Activated CD8-positive, alpha-beta memory T cell treated with anti-CD3 and anti-CD28 coated beads, Interleukin-2, amount 10 ng/mL, durations not matched to agents 7 days and 5 days (primary cell): ENCODE measurements around the gene RIT2. TPM values are rescaled to one million over a fixed set of nuclear protein-coding genes. Genes with fewer than 3 reads are reported as not detected.

Experiments
- ATAC-seq: fragments of 150-1000 bp; cut with Tn5 transposase; one replicate; pipeline ENCODE4 v1.10.0; 2021; ENCODE audit warnings: moderate library complexity
- CTCF ChIA-PET: fragments of 350-600 bp; sonication (Branson Sonifier 250); formaldehyde crosslinking; loops from one replicate; lab custom pipeline; 2021; ENCODE audit warnings: antibody characterized with exemption; lab: Charles Lee
- DNase-seq: peaks from one replicate; pipeline ENCODE4 v3.0.0-alpha.2; 2020
- H3K27ac Mint-ChIP-seq: one replicate; pipeline ENCODE4 v1.8.0; 2021; ENCODE audit warnings: mild to moderate bottlenecking, mixed read lengths
- H3K27me3 Mint-ChIP-seq: one replicate; pipeline ENCODE4 v1.8.0; 2021; ENCODE audit warnings: mixed read lengths
- H3K36me3 Mint-ChIP-seq: one replicate; pipeline ENCODE4 v1.8.0; 2021; ENCODE audit warnings: mild to moderate bottlenecking, mixed read lengths
- H3K4me1 Mint-ChIP-seq: one replicate; pipeline ENCODE4 v1.8.0; 2021; ENCODE audit warnings: mixed read lengths
- H3K4me3 Mint-ChIP-seq: one replicate; pipeline ENCODE4 v1.8.0; 2021; ENCODE audit warnings: mild to moderate bottlenecking, moderate library complexity, mixed read lengths
- H3K9me3 Mint-ChIP-seq: one replicate; pipeline ENCODE4 v1.8.0; 2022; ENCODE audit warnings: low read depth, mixed read lengths
- total RNA-seq, 2 experiments: library from RNA; stranded (reverse); gene quantifications; one replicate each; pipeline ENCODE4 v1.2.3, GENCODE V29; 2021

RIT2 gene
- total RNA-seq, 2 experiments from 2014 or later = not detected

DNA sequence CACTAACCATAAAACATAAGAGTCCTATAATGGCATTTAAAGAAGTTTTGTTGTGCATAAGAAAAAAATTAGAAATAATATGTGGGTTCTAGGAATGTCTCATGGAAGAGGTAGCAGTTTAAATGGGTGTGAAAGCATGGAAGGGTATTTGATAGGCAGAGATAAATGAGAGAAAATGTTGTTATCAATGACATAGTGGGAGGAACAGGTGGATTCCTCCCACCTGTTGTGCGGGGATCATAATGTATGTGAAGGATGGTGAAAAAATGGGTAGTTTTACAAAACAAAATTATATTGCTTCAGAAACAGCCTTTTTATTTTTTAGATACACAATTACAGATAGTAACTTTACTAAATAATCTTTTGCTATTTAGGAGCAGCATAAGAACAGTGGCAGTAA is 41.7 kb downstream of the RIT2 start:
- Mint-ChIP-seq H3K27ac (no peak overlapping the region), H3K36me3 (no peaks in the 10 kb centered on the region)
- no peak for DNase-seq

DNA sequence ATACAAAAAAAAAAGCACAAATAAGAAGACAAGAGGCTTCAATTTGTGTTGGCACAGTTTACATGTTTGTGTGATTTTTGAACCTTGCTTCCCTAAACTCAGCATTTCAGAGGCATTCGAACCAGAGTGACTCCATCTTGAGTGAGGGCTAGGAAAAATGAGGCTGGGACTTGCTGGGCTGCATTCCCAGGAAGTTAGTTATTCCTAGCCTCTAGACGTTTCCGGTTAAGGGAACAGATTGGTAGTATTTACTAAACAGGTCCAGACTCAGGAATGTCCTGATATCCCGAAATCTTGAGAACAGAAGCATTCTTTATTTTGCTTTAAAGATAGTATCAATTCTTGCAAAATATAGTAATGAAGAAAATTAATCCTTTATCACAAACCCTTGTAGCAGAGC is 46.7 kb downstream of the RIT2 start:
- ATAC-seq = no peak
- CTCF ChIA-PET = interaction anchor here (0.6 kb wide), 1 partner anchor 8 kb away, joined by 3 read pairs; no protein-coding TSS in a partner anchor
- Mint-ChIP-seq H3K9me3 (peaks cover 4% of the 10 kb centered on the region), H3K4me1 (no peaks in the 10 kb centered on the region), H3K36me3 (no peaks in the 10 kb centered on the region), H3K27ac (no peak overlapping the region), H3K27me3 (no peaks in the 10 kb centered on the region), H3K4me3 (no peak overlapping the region)
- no peak for DNase-seq

More for the DNA sequence above, 41.7 kb downstream of the RIT2 start:
- no peaks in the 10 kb centered on the region for H3K4me1 Mint-ChIP-seq
- peaks cover 2% of the 10 kb centered on the region for H3K9me3 Mint-ChIP-seq
- CTCF ChIA-PET = no interaction called here
- no peaks in the 10 kb centered on the region for H3K27me3 Mint-ChIP-seq
- ATAC-seq = no peak
- H3K4me3 Mint-ChIP-seq = no peak overlapping the region

DNA sequence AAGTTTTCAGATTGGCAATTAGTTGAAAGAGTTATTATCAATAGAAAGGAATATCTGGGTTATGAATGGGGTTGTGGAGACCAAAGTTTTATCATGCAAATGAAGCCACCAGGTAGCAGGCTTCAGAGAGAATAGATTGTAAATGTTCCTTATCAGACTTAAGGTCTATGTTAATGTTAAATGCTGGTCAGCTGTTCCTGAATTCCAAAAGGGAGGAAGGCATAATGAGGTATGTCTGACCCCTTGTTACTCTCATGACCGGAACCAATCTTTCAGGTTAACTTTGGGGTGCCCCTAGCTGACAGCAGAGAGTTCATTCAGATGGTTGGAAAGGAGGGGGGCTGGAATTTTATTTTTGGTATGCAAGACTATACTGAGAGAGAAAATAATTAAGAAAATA is 47.9 kb downstream of the RIT2 start:
- Mint-ChIP-seq H3K36me3 (no peaks in the 10 kb centered on the region), H3K27ac (no peak overlapping the region), H3K4me3 (no peak overlapping the region), H3K9me3 (peaks cover 3% of the 10 kb centered on the region), H3K4me1 (no peaks in the 10 kb centered on the region), H3K27me3 (no peaks in the 10 kb centered on the region)
- DNase-seq (no peak), ATAC-seq (no peak)
- CTCF ChIA-PET = no interaction called here

DNA sequence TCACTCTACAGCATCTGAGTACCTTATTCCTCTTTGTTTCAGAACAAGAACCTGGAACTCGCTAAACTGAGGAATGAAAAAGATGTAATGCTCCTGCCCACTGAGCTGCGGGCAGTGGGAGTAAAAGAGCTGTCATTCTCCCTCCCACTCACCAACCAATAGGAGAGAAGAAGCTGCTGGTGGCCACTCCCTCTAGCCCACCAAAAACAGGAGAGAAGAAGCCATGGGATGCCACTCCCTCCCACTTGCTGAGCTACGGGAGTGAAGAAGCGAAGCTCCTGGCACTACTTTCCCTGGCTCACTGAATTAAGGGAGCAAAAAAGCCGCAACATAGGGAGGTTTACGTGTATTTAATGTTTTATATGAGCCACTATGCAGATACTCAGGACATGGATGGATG is 53.7 kb downstream of the RIT2 start:
- Mint-ChIP-seq H3K9me3 (peaks cover under 1% of the 10 kb centered on the region), H3K27ac (no peak overlapping the region), H3K4me3 (no peak overlapping the region), H3K36me3 (no peaks in the 10 kb centered on the region), H3K27me3 (no peaks in the 10 kb centered on the region), H3K4me1 (no peaks in the 10 kb centered on the region)
- ATAC-seq (no peak), DNase-seq (no peak)
- CTCF ChIA-PET = no interaction called here

DNA sequence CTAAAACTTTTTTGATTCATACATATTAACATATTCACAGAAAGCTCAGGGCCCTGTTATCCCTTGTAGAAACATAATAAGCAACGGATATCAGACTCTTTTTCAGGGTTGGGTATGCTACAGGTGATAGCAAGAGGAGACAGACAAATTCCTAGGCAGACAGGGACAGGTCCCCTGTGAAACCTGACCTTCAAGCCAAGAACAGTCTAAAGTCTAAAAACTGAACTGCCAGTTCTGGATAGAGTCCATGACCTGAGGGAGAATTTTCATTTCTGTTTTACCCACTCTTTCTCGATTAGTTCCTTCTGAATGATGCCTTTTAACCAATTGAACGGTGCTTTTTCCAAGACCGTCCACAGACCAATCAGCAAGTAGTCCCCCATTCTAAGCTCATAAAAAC is 54.2 kb downstream of the RIT2 start:
- Mint-ChIP-seq H3K27ac (no peak overlapping the region), H3K9me3 (no peaks in the 10 kb centered on the region), H3K4me3 (no peak overlapping the region), H3K36me3 (no peaks in the 10 kb centered on the region), H3K27me3 (no peaks in the 10 kb centered on the region), H3K4me1 (no peaks in the 10 kb centered on the region)
- ATAC-seq (no peak), DNase-seq (no peak)
- CTCF ChIA-PET = no interaction called here

DNA sequence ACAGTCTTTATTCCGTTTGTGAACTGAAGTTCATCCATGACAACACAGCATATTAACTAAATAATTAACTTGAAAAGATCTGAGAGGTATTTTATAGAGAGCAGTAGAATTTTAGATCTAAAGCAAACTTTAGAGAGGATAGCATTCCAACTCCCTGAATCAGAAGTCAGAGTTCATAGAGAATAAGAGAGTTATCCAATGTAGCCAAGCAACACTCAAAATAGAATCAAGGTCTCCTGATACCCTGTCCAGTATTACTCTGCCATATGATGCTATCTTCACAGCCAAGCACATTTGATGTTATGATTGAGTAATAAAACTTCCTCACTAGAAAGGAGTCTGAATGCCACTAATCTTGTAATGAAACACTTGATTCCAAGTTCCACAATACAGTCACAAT is 55.5 kb downstream of the RIT2 start:
- CTCF ChIA-PET = no interaction called here
- ATAC-seq (no peak), DNase-seq (no peak)
- H3K36me3 Mint-ChIP-seq = no peaks in the 10 kb centered on the region
- no peak overlapping the region for H3K4me3 Mint-ChIP-seq
- H3K9me3 Mint-ChIP-seq = no peaks in the 10 kb centered on the region
- no peak overlapping the region for H3K27ac Mint-ChIP-seq
- no peaks in the 10 kb centered on the region for H3K27me3 Mint-ChIP-seq
- H3K4me1 Mint-ChIP-seq = no peaks in the 10 kb centered on the region

DNA sequence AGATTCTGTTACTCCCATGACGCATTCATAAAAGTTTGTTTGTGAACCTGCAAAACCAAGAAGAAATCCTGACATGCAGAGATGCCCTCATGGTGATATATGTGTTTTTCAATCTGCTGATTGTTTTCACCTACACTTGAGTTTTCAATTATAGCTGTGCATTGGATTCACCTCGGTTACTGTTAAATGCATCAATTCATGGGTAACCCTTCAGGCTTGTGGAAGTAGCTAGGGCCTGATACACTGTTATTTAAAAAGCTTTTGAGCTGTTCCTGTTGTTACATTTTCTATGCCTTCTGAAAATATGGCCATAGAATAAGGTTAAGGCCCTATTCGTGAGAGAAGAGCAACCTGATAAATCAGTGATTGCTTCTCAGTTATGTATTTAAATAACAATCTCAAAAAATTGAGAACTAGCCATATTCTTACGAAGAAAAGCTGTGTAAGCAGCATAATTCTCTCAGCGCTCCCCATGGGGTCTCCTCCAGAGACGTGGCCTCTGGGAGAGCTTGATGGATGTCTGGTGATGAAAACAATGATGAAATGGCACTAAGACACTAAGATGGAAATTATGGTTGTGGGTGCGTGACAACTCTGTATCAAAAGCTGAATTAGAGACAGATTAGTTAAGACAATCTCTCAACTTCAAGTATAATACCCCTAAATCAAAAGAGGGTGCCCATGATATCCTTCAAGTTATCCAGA is 60.5 kb downstream of the RIT2 start:
- H3K4me1 Mint-ChIP-seq = no peaks in the 10 kb centered on the region
- H3K27me3 Mint-ChIP-seq = no peaks in the 10 kb centered on the region
- CTCF ChIA-PET = no interaction called here
- ATAC-seq (no peak), DNase-seq (no peak)
- no peak overlapping the region for H3K4me3 Mint-ChIP-seq
- no peak overlapping the region for H3K27ac Mint-ChIP-seq
- H3K36me3 Mint-ChIP-seq = no peaks in the 10 kb centered on the region
- peaks cover 4% of the 10 kb centered on the region for H3K9me3 Mint-ChIP-seq

DNA sequence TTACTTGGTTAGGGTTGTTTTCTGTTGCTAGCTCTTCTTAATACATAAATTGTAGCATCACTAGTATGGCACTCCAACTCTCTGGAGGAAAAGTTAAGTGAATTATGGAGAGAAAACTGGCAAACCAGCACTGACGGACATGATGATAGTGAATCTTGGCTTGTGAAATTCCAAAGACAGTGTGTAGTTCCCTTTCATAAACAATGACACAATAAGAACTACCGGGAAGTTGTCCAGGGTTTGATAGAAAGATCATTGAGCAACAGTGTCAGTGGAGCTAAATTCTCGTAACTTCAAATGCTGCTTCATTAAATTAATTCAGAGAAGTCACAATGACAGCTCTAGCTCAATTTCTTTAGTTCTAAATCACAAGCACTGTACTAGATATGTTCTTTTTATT is 66.5 kb downstream of the RIT2 start:
- H3K27ac Mint-ChIP-seq = no peak overlapping the region
- DNase-seq (no peak), ATAC-seq (no peak)
- no peak overlapping the region for H3K4me3 Mint-ChIP-seq
- no peaks in the 10 kb centered on the region for H3K4me1 Mint-ChIP-seq
- CTCF ChIA-PET = no interaction called here
- H3K27me3 Mint-ChIP-seq = no peaks in the 10 kb centered on the region
- H3K36me3 Mint-ChIP-seq = no peaks in the 10 kb centered on the region
- H3K9me3 Mint-ChIP-seq = peaks cover 6% of the 10 kb centered on the region

DNA sequence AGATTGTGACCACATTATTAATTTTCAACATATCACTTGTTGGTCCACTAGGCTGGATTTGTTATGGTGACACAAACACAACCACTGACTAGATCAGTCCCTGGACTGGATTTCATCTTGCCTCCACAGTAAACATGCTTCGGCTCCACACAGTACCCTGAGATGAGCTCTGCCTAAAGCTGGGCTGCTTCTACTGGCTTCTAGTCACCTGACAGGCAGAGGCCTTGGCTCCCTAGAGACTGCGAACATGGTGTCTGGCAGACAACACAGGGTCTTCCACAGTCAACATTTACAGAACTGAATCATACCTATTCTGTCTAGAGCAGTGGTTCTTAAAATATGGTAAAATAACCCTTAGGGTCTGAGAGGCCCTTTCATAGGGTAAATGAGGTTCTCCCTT is 69.2 kb downstream of the RIT2 start:
- Mint-ChIP-seq H3K4me3 (no peak overlapping the region), H3K36me3 (no peaks in the 10 kb centered on the region), H3K27me3 (no peaks in the 10 kb centered on the region), H3K27ac (no peak overlapping the region), H3K4me1 (no peaks in the 10 kb centered on the region), H3K9me3 (peaks cover 5% of the 10 kb centered on the region)
- ATAC-seq (no peak), DNase-seq (no peak)
- CTCF ChIA-PET = no interaction called here

DNA sequence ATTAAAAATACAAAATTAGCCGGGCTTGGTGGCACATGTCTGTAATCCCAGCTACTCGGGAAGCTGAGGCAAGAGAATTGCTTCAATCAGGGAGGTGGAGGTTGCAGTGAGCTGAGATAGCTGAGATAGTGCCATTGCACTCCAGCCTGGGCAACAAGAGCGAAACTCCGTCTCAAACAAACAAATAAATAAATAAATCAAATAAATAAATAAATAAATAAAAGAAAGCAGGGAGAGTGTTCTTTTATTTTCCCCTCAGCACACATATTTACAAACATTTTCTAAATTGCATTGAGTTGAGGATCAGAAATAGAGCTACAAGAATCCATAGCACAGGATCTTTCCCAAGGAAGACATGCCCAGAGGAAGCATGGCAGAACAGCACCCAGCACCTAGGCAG is 71.9 kb downstream of the RIT2 start:
- Mint-ChIP-seq H3K27me3 (no peaks in the 10 kb centered on the region), H3K36me3 (no peaks in the 10 kb centered on the region), H3K27ac (no peak overlapping the region), H3K9me3 (peaks cover 2% of the 10 kb centered on the region), H3K4me1 (no peaks in the 10 kb centered on the region), H3K4me3 (no peak overlapping the region)
- CTCF ChIA-PET = no interaction called here
- ATAC-seq = no peak
- no peak for DNase-seq

DNA sequence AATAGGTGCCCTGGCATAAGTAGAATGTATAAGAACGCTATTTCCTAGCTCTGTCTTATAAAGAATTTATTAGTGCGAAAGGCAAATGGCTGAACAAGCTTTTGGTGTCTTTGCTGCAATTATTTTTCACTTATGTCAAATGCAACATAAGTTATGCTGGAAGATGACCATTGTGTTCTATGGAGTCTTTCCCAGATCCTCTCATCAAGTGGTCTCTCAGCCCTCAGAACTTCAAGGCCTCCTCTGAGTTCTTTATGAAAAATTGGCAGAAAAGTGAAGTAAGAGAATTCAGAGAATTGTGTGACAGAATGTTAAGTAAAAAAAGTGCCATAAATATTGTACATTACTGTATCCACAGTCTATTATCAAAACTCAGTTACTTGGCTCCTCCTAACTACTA is 75.2 kb downstream of the RIT2 start:
- ATAC-seq = no peak
- H3K4me1 Mint-ChIP-seq = no peaks in the 10 kb centered on the region
- H3K4me3 Mint-ChIP-seq = no peak overlapping the region
- DNase-seq = no peak
- CTCF ChIA-PET = no interaction called here
- no peaks in the 10 kb centered on the region for H3K27me3 Mint-ChIP-seq
- no peak overlapping the region for H3K27ac Mint-ChIP-seq
- H3K9me3 Mint-ChIP-seq = peaks cover 2% of the 10 kb centered on the region
- H3K36me3 Mint-ChIP-seq = no peaks in the 10 kb centered on the region

DNA sequence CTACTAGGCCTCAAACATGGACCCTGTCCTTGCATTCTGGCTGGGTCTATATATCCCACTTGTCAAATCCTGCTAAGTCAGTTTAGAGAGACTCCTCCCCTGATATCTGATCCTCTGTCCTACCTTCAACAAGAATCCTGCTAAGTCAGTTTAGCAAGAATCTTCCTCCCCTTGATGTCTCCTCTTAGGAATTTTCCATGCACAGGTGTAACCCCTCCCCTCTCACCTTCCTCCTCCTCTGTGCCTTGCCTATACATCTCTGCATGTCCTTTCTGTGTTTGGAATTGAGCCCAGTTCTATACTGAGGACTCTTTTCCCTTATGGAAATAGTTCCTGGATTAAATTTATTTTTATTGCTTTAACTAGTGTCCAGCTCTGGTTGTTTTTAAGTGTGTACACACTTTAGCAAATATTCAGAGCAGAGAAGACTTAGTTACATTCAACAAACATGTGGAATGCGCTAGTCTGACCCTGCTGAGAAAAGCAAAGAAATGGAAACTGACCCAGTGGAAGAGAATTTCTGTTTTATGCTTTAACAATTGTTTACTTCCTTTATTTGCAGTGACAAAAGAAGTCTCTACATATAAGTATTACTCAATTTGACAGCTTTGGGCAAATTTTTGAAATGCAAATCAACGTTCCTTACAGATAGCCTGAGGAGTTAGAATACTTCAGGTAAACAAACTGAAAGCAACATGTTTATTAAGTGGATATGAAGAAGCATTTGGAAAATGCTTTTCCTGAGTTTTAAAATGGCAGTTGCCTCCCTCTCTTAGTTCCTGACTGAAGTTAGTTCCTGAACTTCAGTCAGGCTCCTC is 80.6 kb downstream of the RIT2 start:
- H3K9me3 Mint-ChIP-seq = peaks cover 2% of the 10 kb centered on the region
- ATAC-seq = no peak
- no peaks in the 10 kb centered on the region for H3K36me3 Mint-ChIP-seq
- DNase-seq = no peak
- CTCF ChIA-PET = no interaction called here
- H3K27ac Mint-ChIP-seq = no peak overlapping the region
- no peak overlapping the region for H3K4me3 Mint-ChIP-seq
- no peaks in the 10 kb centered on the region for H3K27me3 Mint-ChIP-seq
- no peaks in the 10 kb centered on the region for H3K4me1 Mint-ChIP-seq

DNA sequence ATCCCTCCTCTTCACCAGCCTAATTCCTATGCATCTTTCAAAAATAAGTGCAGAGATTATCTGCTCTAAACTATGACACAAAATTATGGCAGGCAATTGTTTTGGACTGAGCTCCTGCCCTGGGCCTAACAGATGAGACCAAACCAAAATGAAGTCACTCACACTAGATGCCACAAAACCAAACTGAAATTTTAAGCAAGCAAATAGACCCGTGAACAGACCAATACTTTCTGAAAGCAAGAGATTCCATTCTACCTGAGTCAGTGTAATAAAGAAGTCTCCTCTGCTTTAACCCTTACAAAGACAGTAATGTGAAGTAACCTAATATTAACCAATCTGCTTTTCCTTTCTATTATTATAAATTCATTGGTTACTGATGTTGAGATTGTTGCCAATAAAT is 84.3 kb downstream of the RIT2 start:
- H3K36me3 Mint-ChIP-seq = no peaks in the 10 kb centered on the region
- DNase-seq = no peak
- H3K4me3 Mint-ChIP-seq = no peak overlapping the region
- no peaks in the 10 kb centered on the region for H3K4me1 Mint-ChIP-seq
- CTCF ChIA-PET = no interaction called here
- H3K9me3 Mint-ChIP-seq = peaks cover 2% of the 10 kb centered on the region
- no peaks in the 10 kb centered on the region for H3K27me3 Mint-ChIP-seq
- no peak for ATAC-seq
- no peak overlapping the region for H3K27ac Mint-ChIP-seq

DNA sequence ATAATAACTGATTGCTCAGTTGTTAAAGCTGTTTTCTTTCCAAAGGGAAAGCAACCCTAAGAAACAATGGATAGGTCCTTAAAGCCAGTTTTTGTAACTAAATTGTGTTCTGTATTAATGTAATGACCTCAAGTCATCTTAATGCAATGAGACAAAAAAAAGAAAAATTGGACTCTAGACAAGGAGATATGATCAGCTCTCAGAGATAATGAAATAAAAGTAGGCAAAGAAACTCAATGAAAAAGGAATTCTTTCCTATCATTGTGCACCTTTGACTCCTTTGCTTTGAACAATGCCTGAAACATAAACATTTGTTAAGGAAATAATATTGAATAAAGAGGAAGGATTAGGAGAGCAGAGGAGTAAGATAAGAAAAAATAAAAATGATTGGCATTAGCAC is 86.1 kb downstream of the RIT2 start:
- no peak for DNase-seq
- Mint-ChIP-seq H3K4me1 (no peaks in the 10 kb centered on the region), H3K27me3 (no peaks in the 10 kb centered on the region), H3K4me3 (no peak overlapping the region), H3K36me3 (no peaks in the 10 kb centered on the region), H3K9me3 (peaks cover 3% of the 10 kb centered on the region), H3K27ac (no peak overlapping the region)
- ATAC-seq = no peak
- CTCF ChIA-PET = no interaction called here
